ENCODE results near the gene FAM193A. TPM values are rescaled to one million over a fixed set of nuclear protein-coding genes. Genes with fewer than 3 reads are reported as not detected.

Gene FAM193A
- total and polyA plus RNA-seq, 2 experiments from 2014 or later, result 12.0 to 22.9 TPM

GRCh38 chr4:2712261-2712842, 175.9 kb downstream of the FAM193A start:
- no peaks in the 10 kb centered on the region for H3K9me2 ChIP-seq (ENCODE audit: insufficient read depth)

GRCh38 chr4:2713337-2713736, 176.9 kb downstream of the FAM193A start:
- no peak overlapping the region for H3K4me3 ChIP-seq
- H3K27me3 ChIP-seq (ENCODE audit: insufficient read depth), result no peaks in the 10 kb centered on the region
- H3K27ac Mint-ChIP-seq, result no peak overlapping the region
- no peak overlapping the region for H2AFZ ChIP-seq
- H3K36me3 Mint-ChIP-seq (ENCODE audit: low read depth), result peaks cover 32% of the 10 kb centered on the region
- 0 out of 2 replicates have a peak, but pooled peaks cover 3% of the 10 kb centered on the region for H3F3A ChIP-seq (replicated peaks; ENCODE audit: low read depth)
- ATAC-seq (no peak), DNase-seq (ENCODE audit: low spot score) (no peak)
- peaks cover 4% of the 10 kb centered on the region; the same call in 1 of the 2 replicates for H3K79me2 ChIP-seq (replicated peaks; ENCODE audit: insufficient read depth)
- H3K27me3 Mint-ChIP-seq (ENCODE audit: insufficient read depth, low read depth, poor library complexity), result peaks cover 6% of the 10 kb centered on the region
- H3K27ac ChIP-seq (ENCODE audit: low read depth), result peak overlapping the region; percentile 55; the same call in 1 of the 2 replicates
- no peaks in the 10 kb centered on the region for H3K9me3 Mint-ChIP-seq
- H3K4me1 ChIP-seq (ENCODE audit: insufficient read depth), result no peaks in the 10 kb centered on the region
- 0 out of 3 replicates have a peak, but pooled peaks cover 2% of the 10 kb centered on the region for H3K4me1 Mint-ChIP-seq
- no peak overlapping the region for H3K4me3 Mint-ChIP-seq
- 0 out of 2 replicates have a peak, but pooled peaks cover 5% of the 10 kb centered on the region for H4K20me1 ChIP-seq (replicated peaks; ENCODE audit: insufficient read depth)
- no peaks in the 10 kb centered on the region; the same call in 1 of the 2 replicates for H3K36me3 ChIP-seq (ENCODE audit: insufficient read depth)
- no peaks in the 10 kb centered on the region for H3K9me2 ChIP-seq (ENCODE audit: insufficient read depth)
- H3K4me2 ChIP-seq, result no peak overlapping the region
- TF ChIP-seq NANOG (IDR thresholded peaks at IDR 0.05; ENCODE audit: borderline replicate concordance) (no peak), REST (IDR thresholded peaks at IDR 0.05; ENCODE audit: unreplicated experiment) (no peak), EZH2 (IDR thresholded peaks at IDR 0.05; ENCODE audit: low read depth, unreplicated experiment) (no peak), CTCF (conservative IDR thresholded peaks at IDR 0.05; ENCODE audit: low read depth in 2 of 2) (no peak), ZNF331 (CRISPR knock-in tag; IDR thresholded peaks at IDR 0.05; ENCODE audit: low read depth) (no peak), CREB1 (CRISPR knock-in tag; IDR thresholded peaks at IDR 0.05; ENCODE audit: low read depth) (no peak), JUNB (IDR thresholded peaks at IDR 0.05; ENCODE audit: unreplicated experiment) (no peak), ETS1 (IDR thresholded peaks at IDR 0.05) (no peak), STAT1 (IDR thresholded peaks at IDR 0.05; ENCODE audit: unreplicated experiment) (no peak), ZNF114 (CRISPR knock-in tag; IDR thresholded peaks at IDR 0.05) (no peak)

More at GRCh38 chr4:2712261-2712842, 175.9 kb downstream of the FAM193A start:
- Histone ChIP-seq H3K27ac (ENCODE audit: low read depth) (no peak overlapping the region), H3K79me2 (replicated peaks; ENCODE audit: insufficient read depth) (peaks cover 4% of the 10 kb centered on the region; the same call in 1 of the 2 replicates), H3K4me2 (no peak overlapping the region), H3K4me1 (ENCODE audit: insufficient read depth) (no peaks in the 10 kb centered on the region), H3K36me3 (ENCODE audit: insufficient read depth) (no peaks in the 10 kb centered on the region), H2AFZ (no peak overlapping the region), H4K20me1 (replicated peaks; ENCODE audit: insufficient read depth) (0 out of 2 replicates have a peak, but pooled peaks cover 5% of the 10 kb centered on the region), H3K4me3 (no peak overlapping the region), H3F3A (replicated peaks; ENCODE audit: low read depth) (0 out of 2 replicates have a peak, but pooled peaks cover 3% of the 10 kb centered on the region), H3K27me3 (ENCODE audit: insufficient read depth) (no peaks in the 10 kb centered on the region)
- H3K9me3 Mint-ChIP-seq, result no peaks in the 10 kb centered on the region
- H3K27ac Mint-ChIP-seq, result no peak overlapping the region
- DNase-seq (ENCODE audit: low spot score) (peak; percentile 71), ATAC-seq (peak; percentile 93)
- TF ChIP-seq JUNB (IDR thresholded peaks at IDR 0.05; ENCODE audit: unreplicated experiment) (no peak), STAT1 (IDR thresholded peaks at IDR 0.05; ENCODE audit: unreplicated experiment) (no peak), ZNF114 (CRISPR knock-in tag; IDR thresholded peaks at IDR 0.05) (no peak), CTCF (conservative IDR thresholded peaks at IDR 0.05; ENCODE audit: low read depth in 2 of 2) (peak; percentile 52 to 54)
- H3K36me3 Mint-ChIP-seq (ENCODE audit: low read depth), result peaks cover 29% of the 10 kb centered on the region
- H3K4me1 Mint-ChIP-seq, result 0 out of 3 replicates have a peak, but pooled peaks cover 2% of the 10 kb centered on the region
- peaks cover 8% of the 10 kb centered on the region for H3K27me3 Mint-ChIP-seq (ENCODE audit: insufficient read depth, low read depth, poor library complexity)
- H3K4me3 Mint-ChIP-seq, result no peak overlapping the region
